ENCODE measurements around the gene HSF5. TPM values are rescaled to one million over a fixed set of nuclear protein-coding genes. Genes with fewer than 3 reads are reported as not detected.

HSF5 gene
- polyA plus RNA-seq, 1 donor from 2014 or later, result not detected

Other genes with a start within 250 kb of the HSF5 start
- 0.20 TPM for gene LPO, start 249.8 kb downstream of the HSF5 start, polyA plus RNA-seq (ENCODE audit: insufficient read depth, low read depth, low replicate concordance)
- gene MPO, start 207.5 kb downstream of the HSF5 start, polyA plus RNA-seq (ENCODE audit: insufficient read depth, low read depth, low replicate concordance), result 0.88 TPM
- 28.0 TPM for gene TSPOAP1, start 159.6 kb downstream of the HSF5 start, polyA plus RNA-seq (ENCODE audit: insufficient read depth, low read depth, low replicate concordance)
- gene SUPT4H1, start 136.2 kb downstream of the HSF5 start, polyA plus RNA-seq (ENCODE audit: insufficient read depth, low read depth, low replicate concordance), result 111 TPM
- gene RNF43, start 70.9 kb downstream of the HSF5 start, polyA plus RNA-seq (ENCODE audit: insufficient read depth, low read depth, low replicate concordance), result 0.56 TPM
- 29.3 TPM for gene MTMR4, start 26.2 kb upstream of the HSF5 start, polyA plus RNA-seq (ENCODE audit: insufficient read depth, low read depth, low replicate concordance)
- 0.36 TPM for gene TEX14, start 203.6 kb upstream of the HSF5 start, polyA plus RNA-seq (ENCODE audit: insufficient read depth, low read depth, low replicate concordance)
- gene RAD51C, start 204.2 kb upstream of the HSF5 start, polyA plus RNA-seq (ENCODE audit: insufficient read depth, low read depth, low replicate concordance), result 39.5 TPM